Effector memory CD4-positive, alpha-beta T cell (primary cell): ENCODE results near the gene TMPRSS2.
"Not testable (repeated sequence)": the region's sequence is repeated elsewhere in the genome, so short reads cannot be mapped to it uniquely, and the experiment has no call there.

Experiments
- DNase-seq, 3 donors: peaks; one replicate each; pipeline ENCODE4 v3.0.0-alpha.2; 2020
- H3K27ac ChIP-seq: 2 replicates; pipeline ENCODE4 v1.7.0; 2013; ENCODE audit warnings: mild to moderate bottlenecking, low read length, moderate library complexity; ENCODE audit not compliant: insufficient read depth, poor library complexity, severe bottlenecking
- H3K27me3 ChIP-seq: replicated peaks from 2 replicates; pipeline ENCODE4 v1.7.0; 2013; ENCODE audit warnings: mild to moderate bottlenecking, low read length; ENCODE audit not compliant: insufficient read depth, control insufficient read depth, poor library complexity, severe bottlenecking
- H3K36me3 ChIP-seq: 2 replicates; pipeline ENCODE4 v1.7.0; 2013; ENCODE audit warnings: mild to moderate bottlenecking, low read length, moderate library complexity; ENCODE audit not compliant: control insufficient read depth, insufficient read depth
- H3K4me1 ChIP-seq: 2 replicates; pipeline ENCODE4 v1.7.0; 2013; ENCODE audit warnings: low read length, mild to moderate bottlenecking; ENCODE audit not compliant: control insufficient read depth, insufficient read depth, poor library complexity, severe bottlenecking
- H3K4me3 ChIP-seq: 2 replicates; pipeline ENCODE4 v1.7.0; 2013; ENCODE audit warnings: low read length, low read depth, mild to moderate bottlenecking; ENCODE audit not compliant: insufficient read depth, poor library complexity, severe bottlenecking
- H3K9me3 ChIP-seq: 2 replicates; pipeline ENCODE4 v1.7.0; 2013; ENCODE audit warnings: mild to moderate bottlenecking, low read length, moderate library complexity; ENCODE audit not compliant: control insufficient read depth

TMPRSS2 gene

GRCh38 chr21:41422546-41423304 is 85.2 kb downstream of the TMPRSS2 start:
- Histone ChIP-seq H3K9me3 (no peaks in the 10 kb centered on the region), H3K36me3 (no peaks in the 10 kb centered on the region), H3K4me3 (no peak overlapping the region), H3K4me1 (peaks cover 23% of the 10 kb centered on the region), H3K27me3 (no peaks in the 10 kb centered on the region), H3K27ac (no peak overlapping the region)
- no peak for DNase-seq

GRCh38 chr21:41420998-41421397 is 87.0 kb downstream of the TMPRSS2 start:
- Histone ChIP-seq H3K27ac (peak overlapping the region; percentile 67), H3K4me1 (peaks cover 16% of the 10 kb centered on the region)
- not testable (repeated sequence) for H3K27me3 ChIP-seq, H3K9me3 ChIP-seq, H3K4me3 ChIP-seq, DNase-seq, H3K36me3 ChIP-seq

DNA sequence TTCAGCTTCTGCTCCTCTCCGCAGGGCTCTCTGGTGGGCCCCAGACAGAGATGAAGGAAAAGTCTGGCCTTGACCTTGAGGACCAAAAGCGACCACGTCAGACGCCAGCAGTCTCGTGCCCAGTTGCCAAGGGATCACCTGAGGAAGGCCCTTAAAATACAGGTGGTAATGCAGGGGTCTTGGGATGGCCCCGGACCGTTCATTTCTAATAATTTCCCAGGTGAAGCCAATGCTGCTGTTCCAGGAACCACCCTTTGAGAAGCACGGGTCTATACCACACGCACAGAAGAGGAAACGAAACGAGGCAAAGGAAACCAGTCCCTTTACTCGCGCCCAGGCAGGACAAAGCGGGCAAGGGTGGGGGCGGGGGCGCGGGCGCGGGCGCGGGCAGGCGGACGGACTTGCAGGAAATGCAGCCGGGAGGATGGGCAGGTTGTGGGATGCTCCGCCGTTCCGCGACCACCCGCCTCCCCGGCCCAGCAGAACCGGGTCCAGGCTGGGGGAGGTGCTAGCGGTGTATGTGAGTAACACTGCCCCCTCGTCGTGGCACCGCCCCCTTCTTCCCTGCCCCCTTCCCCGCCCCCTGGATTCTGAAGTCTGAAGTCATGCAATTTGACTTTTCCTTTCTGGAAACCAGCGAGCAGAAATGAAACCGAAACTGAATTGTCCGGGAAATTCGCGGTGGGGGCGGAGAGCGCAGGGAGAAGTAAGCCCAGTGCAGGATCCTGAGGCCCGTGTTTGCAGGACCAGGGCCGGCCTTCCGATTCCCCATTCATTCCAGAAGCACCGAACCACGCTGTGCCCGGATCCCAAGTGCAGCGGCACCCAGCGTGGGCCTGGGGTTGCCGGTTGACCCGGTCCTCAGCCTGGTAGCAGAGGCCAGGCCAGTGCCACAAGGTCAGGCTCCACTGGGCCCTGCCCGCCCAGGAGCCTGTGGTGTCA is 87.8 kb downstream of the TMPRSS2 start:
- Histone ChIP-seq H3K9me3 (no peaks in the 10 kb centered on the region), H3K4me3 (peak overlapping the region; percentile 83), H3K27ac (peak overlapping the region; percentile 67), H3K36me3 (no peaks in the 10 kb centered on the region), H3K27me3 (no peaks in the 10 kb centered on the region), H3K4me1 (peaks cover 11% of the 10 kb centered on the region)
- DNase-seq = peak; percentile 15 to 38 (median 19)

GRCh38 chr21:41418956-41419680 is 88.8 kb downstream of the TMPRSS2 start:
- H3K27me3 ChIP-seq = no peaks in the 10 kb centered on the region
- no peaks in the 10 kb centered on the region for H3K9me3 ChIP-seq
- no peak overlapping the region for H3K27ac ChIP-seq
- H3K4me3 ChIP-seq = no peak overlapping the region
- peaks cover 11% of the 10 kb centered on the region for H3K4me1 ChIP-seq
- no peaks in the 10 kb centered on the region for H3K36me3 ChIP-seq
- DNase-seq = no peak

- H3K36me3 ChIP-seq = no peaks in the 10 kb centered on the region
- H3K27ac ChIP-seq = no peak overlapping the region
- H3K27me3 ChIP-seq = no peaks in the 10 kb centered on the region
- no peaks in the 10 kb centered on the region for H3K9me3 ChIP-seq
- no peak for DNase-seq
- no peak overlapping the region for H3K4me3 ChIP-seq
- H3K4me1 ChIP-seq = peaks cover 8% of the 10 kb centered on the region
These were observed 89.6 kb downstream of the TMPRSS2 start for GRCh38 chr21:41418393-41418792.

DNA sequence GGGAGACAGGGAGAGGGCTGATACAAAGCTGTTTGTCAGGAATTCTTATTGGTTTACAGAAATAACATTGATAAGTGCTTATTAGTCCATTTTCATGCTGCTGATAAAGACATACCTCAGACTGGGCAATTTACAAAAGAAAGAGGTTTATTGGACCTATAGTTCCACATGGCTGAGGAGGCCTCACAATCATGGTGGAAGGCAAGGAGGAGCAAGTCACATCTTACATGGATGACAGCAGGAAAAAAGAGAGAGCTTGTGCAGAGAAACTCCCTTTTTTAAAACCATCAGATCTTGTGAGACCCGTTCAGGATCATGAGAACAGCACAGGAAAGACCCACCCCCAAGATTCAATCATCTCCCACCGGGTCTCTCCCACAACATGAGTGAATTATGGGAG is 90.5 kb downstream of the TMPRSS2 start:
- H3K27me3 ChIP-seq, H3K4me1 ChIP-seq, DNase-seq, H3K36me3 ChIP-seq, H3K4me3 ChIP-seq, H3K9me3 ChIP-seq, H3K27ac ChIP-seq: not testable (repeated sequence)
